ENCODE measurements around the gene RAN. TPM values are rescaled to one million over a fixed set of nuclear protein-coding genes. Genes with fewer than 3 reads are reported as not detected.

RAN gene
- total RNA-seq, 1 experiment from 2014 or later = 1,968 TPM

DNA sequence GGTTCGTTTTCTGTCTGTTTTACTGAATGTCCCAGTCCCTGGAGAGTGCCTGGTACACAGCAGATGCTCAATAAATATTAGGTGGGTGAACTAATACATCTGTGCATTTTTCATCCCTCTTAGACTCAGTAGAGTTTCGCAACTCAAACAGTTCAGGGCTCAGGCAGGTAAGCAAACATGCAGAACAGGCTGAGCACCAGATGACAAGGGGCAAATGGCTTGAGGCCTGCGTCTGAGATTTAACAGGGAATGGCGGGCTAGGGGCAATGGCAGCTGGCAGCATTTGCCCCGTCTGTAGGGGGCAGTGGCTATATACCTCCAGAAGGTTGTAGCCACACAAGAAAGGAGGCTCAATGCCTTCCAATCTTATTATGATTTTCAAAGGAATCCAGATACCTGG lies 8.6 kb upstream of the RAN start:
- Histone ChIP-seq H3K27ac (ENCODE audit: insufficient read length, low read depth, low read length) (no peak overlapping the region), H3K14ac (ENCODE audit: insufficient read depth, low read length) (no peak overlapping the region), H3K9me3 (ENCODE audit: control insufficient read depth, low read depth, low read length) (no peaks in the 10 kb centered on the region), H4K91ac (ENCODE audit: insufficient read length, low read depth, low read length) (no peak overlapping the region), H3K27me3 (ENCODE audit: insufficient read depth, low read length) (no peaks in the 10 kb centered on the region), H4K5ac (ENCODE audit: insufficient read length, low read depth, low read length) (no peak overlapping the region), H3K56ac (ENCODE audit: insufficient read length, low read depth, low read length) (no peak overlapping the region), H3T11ph (ENCODE audit: low read length) (no peak overlapping the region), H3K4ac (ENCODE audit: low read depth, low read length) (no peak overlapping the region), H3K9ac (ENCODE audit: extremely low read depth, insufficient read length, low read length) (no peak overlapping the region), H2BK15ac (ENCODE audit: low read depth, low read length) (no peak overlapping the region), H3K4me1 (ENCODE audit: insufficient read depth, low read length) (no peaks in the 10 kb centered on the region), H2BK12ac (ENCODE audit: insufficient read length, low read depth, low read length) (no peak overlapping the region), H4K20me1 (ENCODE audit: control insufficient read depth, insufficient read depth, insufficient read length) (no peaks in the 10 kb centered on the region), H3K79me2 (ENCODE audit: insufficient read depth, low read length) (no peaks in the 10 kb centered on the region), H2BK20ac (ENCODE audit: low read depth, low read length, poor library complexity, severe bottlenecking) (no peak overlapping the region), H3K23me2 (ENCODE audit: insufficient read length, low read depth, low read length, poor library complexity, severe bottlenecking) (no peaks in the 10 kb centered on the region), H3K18ac (ENCODE audit: insufficient read length, low read depth, low read length) (no peak overlapping the region), H2BK5ac (ENCODE audit: insufficient read length, low read length) (no peak overlapping the region), H2BK120ac (ENCODE audit: low read depth, low read length, poor library complexity, severe bottlenecking) (no peak overlapping the region), H3K79me1 (ENCODE audit: insufficient read depth, low read depth, low read length, poor library complexity, severe bottlenecking) (no peaks in the 10 kb centered on the region), H2AFZ (ENCODE audit: low read length) (no peak overlapping the region), H3K4me2 (ENCODE audit: insufficient read depth, insufficient read length, low read length) (no peak overlapping the region), H2AK5ac (ENCODE audit: insufficient read length, low read length) (no peak overlapping the region), H3K23ac (ENCODE audit: insufficient read length, low read depth, low read length) (no peak overlapping the region), H4K8ac (replicated peaks; ENCODE audit: insufficient read length, low read depth, low read length) (no peak overlapping the region)
- TF ChIP-seq, protein P1, sequence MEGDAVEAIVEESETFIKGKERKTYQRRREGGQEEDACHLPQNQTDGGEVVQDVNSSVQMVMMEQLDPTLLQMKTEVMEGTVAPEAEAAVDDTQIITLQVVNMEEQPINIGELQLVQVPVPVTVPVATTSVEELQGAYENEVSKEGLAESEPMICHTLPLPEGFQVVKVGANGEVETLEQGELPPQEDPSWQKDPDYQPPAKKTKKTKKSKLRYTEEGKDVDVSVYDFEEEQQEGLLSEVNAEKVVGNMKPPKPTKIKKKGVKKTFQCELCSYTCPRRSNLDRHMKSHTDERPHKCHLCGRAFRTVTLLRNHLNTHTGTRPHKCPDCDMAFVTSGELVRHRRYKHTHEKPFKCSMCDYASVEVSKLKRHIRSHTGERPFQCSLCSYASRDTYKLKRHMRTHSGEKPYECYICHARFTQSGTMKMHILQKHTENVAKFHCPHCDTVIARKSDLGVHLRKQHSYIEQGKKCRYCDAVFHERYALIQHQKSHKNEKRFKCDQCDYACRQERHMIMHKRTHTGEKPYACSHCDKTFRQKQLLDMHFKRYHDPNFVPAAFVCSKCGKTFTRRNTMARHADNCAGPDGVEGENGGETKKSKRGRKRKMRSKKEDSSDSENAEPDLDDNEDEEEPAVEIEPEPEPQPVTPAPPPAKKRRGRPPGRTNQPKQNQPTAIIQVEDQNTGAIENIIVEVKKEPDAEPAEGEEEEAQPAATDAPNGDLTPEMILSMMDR (conservative IDR thresholded peaks at IDR 0.05) = peak; percentile 53
- no CpG with 5 or more reads among the region's 5 CpGs for whole genome bisulfite sequencing (ENCODE audit: extremely low coverage, insufficient read length, low lambda C conversion rate)
- Mint-ChIP-seq H3K27ac (peak overlapping the region in 1 of 3 experiments; percentile 60; a peak in 1 of 7 replicates), H3K27me3 (ENCODE audit: low read depth) (no peaks in the 10 kb centered on the region; the same call in 1 of the 2 replicates), H3K9me3 (peaks cover 0 to 9% of the 10 kb centered on the region in 2 experiments; a peak in 3 of 5 replicates), H3K36me3 (ENCODE audit: insufficient read depth in 1 of 3, low read depth in 3 of 3) (peaks cover 0 to 7% (median 0%) of the 10 kb centered on the region in 3 experiments; a peak in 2 of 7 replicates), H3K4me1 (peaks cover 9 to 12% of the 10 kb centered on the region in 2 experiments), H3K4me3 (no peak overlapping the region)
- no peak for DNase-seq
